ENCODE measurements around the gene C1RL. TPM values are rescaled to one million over a fixed set of nuclear protein-coding genes. Genes with fewer than 3 reads are reported as not detected.

Gene C1RL
- total RNA-seq, 2 experiments from 2014 or later = 3.0 to 10.4 TPM

- no peak for TF ChIP-seq EZH2phosphoT487 (IDR thresholded peaks at IDR 0.05; ENCODE audit: borderline replicate concordance, low read depth, low read length)
- no peak for TF ChIP-seq CTCF (conservative IDR thresholded peaks at IDR 0.05; ENCODE audit: low read length)
- intact Hi-C loops (cut with micrococcal nuclease; ENCODE audit: unreplicated experiment) = no loop called here
- Histone ChIP-seq H4K20me1 (ENCODE audit: insufficient read depth, low read length) (no peaks in the 10 kb centered on the region), H2AFZ (ENCODE audit: low read length) (no peak overlapping the region), H3K4me1 (ENCODE audit: insufficient read depth, low read length, poor library complexity, severe bottlenecking) (no peaks in the 10 kb centered on the region), H3K27ac (ENCODE audit: low read depth, low read length, poor library complexity, severe bottlenecking) (no peak overlapping the region), H3K79me2 (ENCODE audit: insufficient read depth, low read depth, low read length) (no peaks in the 10 kb centered on the region), H3K4me2 (ENCODE audit: low read length) (no peak overlapping the region), H3K36me3 (ENCODE audit: insufficient read depth, low read length) (no peaks in the 10 kb centered on the region), H3K4me3 (ENCODE audit: low read depth, low read length, poor library complexity, severe bottlenecking) (no peak overlapping the region), H3K9me3 (ENCODE audit: low read length) (no peaks in the 10 kb centered on the region), H3K9me2 (ENCODE audit: insufficient read depth, low read length) (no peaks in the 10 kb centered on the region)
- ChIA-PET POLR2A (interaction anchor here (1.1 kb wide), 1 partner anchor 14 kb away, joined by 3 read pairs; no protein-coding TSS in a partner anchor), CTCF (ENCODE audit: unreplicated experiment) (no interaction called here)
- DNase-seq (ENCODE audit: low spot score) = no peak
- no TSS peak for BruUV-seq (replicated peaks)
Observed at GRCh38 chr12:7066596-7066995, 42.4 kb downstream of the C1RL start.

GRCh38 chr12:7065073-7065623 lies 43.9 kb downstream of the C1RL start:
- no peaks in the 10 kb centered on the region for H4K20me1 ChIP-seq (ENCODE audit: insufficient read depth, low read length)
- H3K9me2 ChIP-seq (ENCODE audit: insufficient read depth, low read length) = no peaks in the 10 kb centered on the region
- no peaks in the 10 kb centered on the region for H3K79me2 ChIP-seq (ENCODE audit: insufficient read depth, low read depth, low read length)
- DNase-seq (ENCODE audit: low spot score) = no peak
- H3K4me2 ChIP-seq (ENCODE audit: low read length) = no peak overlapping the region
- ChIA-PET CTCF (ENCODE audit: unreplicated experiment) (no interaction called here), POLR2A (no interaction called here)
- no peak overlapping the region for H3K4me3 ChIP-seq (ENCODE audit: low read depth, low read length, poor library complexity, severe bottlenecking)
- no peaks in the 10 kb centered on the region for H3K36me3 ChIP-seq (ENCODE audit: insufficient read depth, low read length)
- no peak overlapping the region for H2AFZ ChIP-seq (ENCODE audit: low read length)
- BruUV-seq (replicated peaks) = no TSS peak
- intact Hi-C loops (cut with micrococcal nuclease; ENCODE audit: unreplicated experiment) = no loop called here
- H3K9me3 ChIP-seq (ENCODE audit: low read length) = no peaks in the 10 kb centered on the region
- no peak overlapping the region for H3K27ac ChIP-seq (ENCODE audit: low read depth, low read length, poor library complexity, severe bottlenecking)
- no peaks in the 10 kb centered on the region for H3K4me1 ChIP-seq (ENCODE audit: insufficient read depth, low read length, poor library complexity, severe bottlenecking)
- TF ChIP-seq CTCF (conservative IDR thresholded peaks at IDR 0.05; ENCODE audit: low read length) = no peak
- no peak for TF ChIP-seq EZH2phosphoT487 (IDR thresholded peaks at IDR 0.05; ENCODE audit: borderline replicate concordance, low read depth, low read length)

- CTCF ChIA-PET (ENCODE audit: unreplicated experiment) = no interaction called here
- intact Hi-C loops (cut with micrococcal nuclease; ENCODE audit: unreplicated experiment) = no loop called here
Observed at GRCh38 chr12:7064516-7064915, 44.5 kb downstream of the C1RL start.

More at GRCh38 chr12:7064516-7064915, 44.5 kb downstream of the C1RL start:
- Histone ChIP-seq H3K79me2 (ENCODE audit: insufficient read depth, low read depth, low read length) (no peaks in the 10 kb centered on the region), H3K4me1 (ENCODE audit: insufficient read depth, low read length, poor library complexity, severe bottlenecking) (no peaks in the 10 kb centered on the region), H3K36me3 (ENCODE audit: insufficient read depth, low read length) (no peaks in the 10 kb centered on the region), H3K4me2 (ENCODE audit: low read length) (no peak overlapping the region), H3K9me2 (ENCODE audit: insufficient read depth, low read length) (no peaks in the 10 kb centered on the region), H3K4me3 (ENCODE audit: low read depth, low read length, poor library complexity, severe bottlenecking) (no peak overlapping the region), H3K9me3 (ENCODE audit: low read length) (no peaks in the 10 kb centered on the region), H4K20me1 (ENCODE audit: insufficient read depth, low read length) (no peaks in the 10 kb centered on the region), H2AFZ (ENCODE audit: low read length) (no peak overlapping the region), H3K27ac (ENCODE audit: low read depth, low read length, poor library complexity, severe bottlenecking) (no peak overlapping the region)
- no peak for TF ChIP-seq CTCF (conservative IDR thresholded peaks at IDR 0.05; ENCODE audit: low read length)
- TF ChIP-seq EZH2phosphoT487 (IDR thresholded peaks at IDR 0.05; ENCODE audit: borderline replicate concordance, low read depth, low read length) = no peak
- POLR2A ChIA-PET = no interaction called here
- BruUV-seq (replicated peaks) = no TSS peak
- no peak for DNase-seq (ENCODE audit: low spot score)
